HepG2 (cell line): Measurements from ENCODE around the gene CNIH4. TPM values are rescaled to one million over a fixed set of nuclear protein-coding genes. Genes with fewer than 3 reads are reported as not detected.

ENCODE experiments used
- ASH2L ChIP-seq: fragments of 300-600, 200-600 bp; sonication (generic); IDR thresholded peaks from 2 replicates; pipeline ENCODE4 v1.7.0; 2017; ENCODE audit warnings: low read depth, mild to moderate bottlenecking, moderate library complexity, mixed read lengths, low read length; ENCODE audit not compliant: insufficient read length
- ATF6 ChIP-seq: sonication (generic); formaldehyde crosslinking; conservative IDR thresholded peaks from 2 replicates; pipeline ENCODE4 v1.4.0; 2020; ENCODE audit warnings: missing genetic modification reagents
- CREBL2 ChIP-seq: sonication (generic); formaldehyde crosslinking; IDR thresholded peaks from 2 replicates; pipeline ENCODE4 v1.8.1; 2023; ENCODE audit warnings: missing genetic modification reagents, mild to moderate bottlenecking, borderline replicate concordance
- CSRNP1 ChIP-seq: sonication (generic); formaldehyde crosslinking; IDR thresholded peaks from 2 replicates; pipeline ENCODE4 v1.8.1; 2023; ENCODE audit warnings: mild to moderate bottlenecking, missing genetic modification reagents
- ETV6 ChIP-seq: sonication (generic); formaldehyde crosslinking; conservative IDR thresholded peaks from 2 replicates; pipeline ENCODE4 v1.4.0; 2020; ENCODE audit warnings: missing genetic modification reagents
- FOSL2 ChIP-seq: sonication (generic); formaldehyde crosslinking; IDR thresholded peaks from 2 replicates; pipeline ENCODE4 v1.4.0; 2020; ENCODE audit warnings: missing genetic modification reagents
- FOXA3 ChIP-seq: IDR thresholded peaks from 2 replicates; pipeline ENCODE4 v1.6.1; 2016; ENCODE audit warnings: missing genetic modification reagents, missing compliant biosample characterization
- FOXJ3 ChIP-seq: sonication (generic); formaldehyde crosslinking; IDR thresholded peaks from 2 replicates; pipeline ENCODE4 v1.4.0; 2020; ENCODE audit warnings: missing genetic modification reagents, mild to moderate bottlenecking, borderline replicate concordance
- GABPA ChIP-seq, 2 experiments: IDR thresholded peaks; 2 replicates each; pipeline ENCODE4 v1.6.1; 2011 to 2016; ENCODE audit warnings: low read depth in 2 of 2, low read length in 1 of 2, missing biosample characterization in 1 of 2, missing genetic modification characterization in 1 of 2
- GTF3A ChIP-seq: sonication (generic); formaldehyde crosslinking; conservative IDR thresholded peaks from 2 replicates; pipeline ENCODE4 v1.4.0; 2020; ENCODE audit warnings: mild to moderate bottlenecking, missing genetic modification reagents
- HOXA3 ChIP-seq: sonication (generic); formaldehyde crosslinking; IDR thresholded peaks from 2 replicates; pipeline ENCODE4 v1.5.0; 2020; ENCODE audit warnings: missing genetic modification reagents
- KDM5B ChIP-seq: sonication (generic); formaldehyde crosslinking; IDR thresholded peaks from 2 replicates; pipeline ENCODE4 v1.4.0; 2020; ENCODE audit warnings: missing genetic modification reagents, mild to moderate bottlenecking, borderline replicate concordance
- KLF16 ChIP-seq, 2 experiments: sonication (generic) in 1 of 2; formaldehyde crosslinking in 1 of 2; IDR thresholded peaks; 2 replicates each; pipeline versions ENCODE4 v1.6.1 to v1.8.0; 2016 to 2023; ENCODE audit warnings: missing genetic modification reagents in 2 of 2, missing compliant biosample characterization in 1 of 2
- KLF9 ChIP-seq: IDR thresholded peaks from 2 replicates; pipeline ENCODE4 v1.6.1; 2016; ENCODE audit warnings: low read depth
- NFYC ChIP-seq: IDR thresholded peaks from 2 replicates; pipeline ENCODE4 v1.6.1; 2016; ENCODE audit warnings: missing genetic modification reagents, missing compliant biosample characterization
- PHB2 ChIP-seq: fragments of 450-650 bp; IDR thresholded peaks from 2 replicates; pipeline ENCODE4 v1.6.1; 2018; ENCODE audit not compliant: partially characterized antibody
- RAD51 ChIP-seq: fragments of 450-650 bp; IDR thresholded peaks from 2 replicates; pipeline ENCODE4 v1.6.1; 2016; ENCODE audit warnings: borderline replicate concordance
- RFXANK ChIP-seq: IDR thresholded peaks from 2 replicates; pipeline ENCODE4 v1.6.1; 2016
- SAFB2 ChIP-seq: sonication (generic); formaldehyde crosslinking; IDR thresholded peaks from 2 replicates; pipeline ENCODE4 v1.5.1; 2020; ENCODE audit warnings: missing genetic modification reagents, low read depth, mild to moderate bottlenecking, borderline replicate concordance
- SMAD1 ChIP-seq: sonication (generic); formaldehyde crosslinking; IDR thresholded peaks from 2 replicates; pipeline ENCODE4 v1.4.0; 2020; ENCODE audit warnings: missing genetic modification reagents, low read depth, mild to moderate bottlenecking, borderline replicate concordance
- SOX5 ChIP-seq: IDR thresholded peaks from 2 replicates; pipeline ENCODE4 v1.6.1; 2016; ENCODE audit warnings: borderline replicate concordance
- XRCC5 ChIP-seq: fragments of 200-400 bp; formaldehyde crosslinking; optimal IDR thresholded peaks from 2 replicates; pipeline ENCODE3; 2017; ENCODE audit warnings: mild to moderate bottlenecking, low read length
- ZNF530 ChIP-seq: sonication (generic); formaldehyde crosslinking; IDR thresholded peaks from 2 replicates; pipeline ENCODE4 v1.5.0; 2020; ENCODE audit warnings: low read depth, mild to moderate bottlenecking, missing genetic modification reagents
- ZNF547 ChIP-seq: sonication (generic); formaldehyde crosslinking; IDR thresholded peaks from 2 replicates; pipeline ENCODE4 v1.5.1; 2020; ENCODE audit warnings: mild to moderate bottlenecking, missing genetic modification reagents
- ZNF607 ChIP-seq: sonication (generic); formaldehyde crosslinking; IDR thresholded peaks from 2 replicates; pipeline ENCODE4 v1.5.1; 2020; ENCODE audit warnings: missing genetic modification reagents, mild to moderate bottlenecking, borderline replicate concordance
- polyA plus RNA-seq, 8 experiments: library from polyadenylated mRNA; depleted of rRNA in 3 of 8; stranded (reverse) in 7 of 8; unstranded in 1 of 8; fragments of >200 nt; fragmentation: Illumina TruSeq in 4 of 8; extraction: Trizol in 4 of 8; gene quantifications; 2 replicates each; pipeline versions ENCODE4 v1.2.1 to v1.2.3, GENCODE V29; 2011 to 2016; ENCODE audit warnings: low read depth in 4 of 8, missing spikeins in 1 of 8, mixed read lengths in 1 of 8; ENCODE audit not compliant: insufficient read depth in 1 of 8
- total RNA-seq, 5 experiments: library from RNA; depleted of rRNA; stranded (reverse); fragments of >200 nt; fragmentation: Illumina TruSeq; extraction: Trizol; gene quantifications; 2 replicates each; pipeline ENCODE4 v1.2.3, GENCODE V29; 2016; ENCODE audit warnings: low read depth in 1 of 5

CNIH4 gene
- total and polyA plus RNA-seq, 2 of the 13 experiments (the other 11 are each of a cell fraction or from before 2014, with no cell fraction given): 51.8 to 52.9 TPM

- TF ChIP-seq SAFB2 (CRISPR knock-in tag) (0 out of 2 replicates have a peak, but pooled peaks have one; percentile 65), KLF16 (CRISPR knock-in tag; IDR thresholded peaks at IDR 0.05) (0 out of 4 replicates have a peak, but pooled peaks of 1 of the 2 experiments have one; percentile 32), SMAD1 (CRISPR knock-in tag) (peak; percentile 24; the same call in 1 of the 2 replicates), XRCC5 (peak; percentile 39), KLF9 (no peak), CSRNP1 (CRISPR knock-in tag) (no peak), FOSL2 (CRISPR knock-in tag) (0 out of 2 replicates have a peak, but pooled peaks have one; percentile 45), FOXJ3 (CRISPR knock-in tag) (no peak), GABPA (IDR thresholded peaks at IDR 0.05; ENCODE audit: low read depth, low read length) (no peak), GABPA (CRISPR knock-in tag; IDR thresholded peaks at IDR 0.05; ENCODE audit: low read depth) (peak; percentile 80), ZNF547 (CRISPR knock-in tag) (peak; percentile 80; the same call in 1 of the 2 replicates), PHB2 (no peak), FOXA3 (CRISPR knock-in tag) (no peak; the same call in 1 of the 2 replicates), NFYC (CRISPR knock-in tag) (peak; percentile 76), GTF3A (CRISPR knock-in tag) (0 out of 2 replicates have a peak, but pooled peaks have one; percentile 18), KDM5B (CRISPR knock-in tag) (peak; percentile 35; the same call in 1 of the 2 replicates), ZNF530 (CRISPR knock-in tag) (0 out of 2 replicates have a peak, but pooled peaks have one; percentile 26), CREBL2 (CRISPR knock-in tag) (0 out of 2 replicates have a peak, but pooled peaks have one; percentile 74), ETV6 (CRISPR knock-in tag) (0 out of 2 replicates have a peak, but pooled peaks have one; percentile 61), ZNF607 (CRISPR knock-in tag) (0 out of 2 replicates have a peak, but pooled peaks have one; percentile 18), HOXA3 (CRISPR knock-in tag) (peak; percentile 32; the same call in 1 of the 2 replicates), SOX5 (CRISPR knock-in tag) (no peak; the same call in 1 of the 2 replicates), RAD51 (no peak), ATF6 (CRISPR knock-in tag) (0 out of 2 replicates have a peak, but pooled peaks have one; percentile 69), RFXANK (CRISPR knock-in tag) (no peak), ASH2L (peak; percentile 67)
Measured at GRCh38 chr1:224356685-224357625, at the start of gene CNIH4 (continued).
